H4 (cell line): ENCODE measurements around the gene ERC2. TPM values are rescaled to one million over a fixed set of nuclear protein-coding genes. Genes with fewer than 3 reads are reported as not detected.

ENCODE experiments used
- DNase-seq: peaks from one replicate; pipeline ENCODE4 v3.0.0-alpha.2; 2015; ENCODE audit warnings: low spot score
- total RNA-seq: library from RNA; depleted of rRNA; stranded (reverse); fragments of >200 nt; shearing (Covaris generic); gene quantifications from 2 replicates; pipeline ENCODE4 v1.2.3, GENCODE V29; 2014

The ERC2 gene
- total RNA-seq, 1 experiment from 2014 or later: 1.6 TPM

- DNase-seq: no peak
Measured at GRCh38 chr3:56123487-56123886, 344.8 kb downstream of the ERC2 start.

- DNase-seq: no peak
Measured at GRCh38 chr3:56122911-56123310, 345.4 kb downstream of the ERC2 start.

- DNase-seq: no peak
Measured at GRCh38 chr3:56121716-56122115, 346.6 kb downstream of the ERC2 start.

- DNase-seq: no peak
Measured at GRCh38 chr3:56119575-56120349, 348.5 kb downstream of the ERC2 start.

- no peak for DNase-seq
Measured at GRCh38 chr3:56118968-56119367, 349.3 kb downstream of the ERC2 start.

GRCh38 chr3:56115698-56116097 lies 352.6 kb downstream of the ERC2 start:
- no peak for DNase-seq

GRCh38 chr3:56115199-56115598 lies 353.1 kb downstream of the ERC2 start:
- DNase-seq: no peak

- no peak for DNase-seq
Measured at GRCh38 chr3:56113908-56114307, 354.4 kb downstream of the ERC2 start.

GRCh38 chr3:56113231-56113630 lies 355.0 kb downstream of the ERC2 start:
- no peak for DNase-seq

- DNase-seq: no peak
Measured at GRCh38 chr3:56111606-56112304, 356.5 kb downstream of the ERC2 start.

- DNase-seq: no peak
Measured at GRCh38 chr3:56110886-56111285, 357.4 kb downstream of the ERC2 start.

GRCh38 chr3:56107157-56107556 lies 361.1 kb downstream of the ERC2 start:
- no peak for DNase-seq

GRCh38 chr3:56102032-56102431 lies 366.2 kb downstream of the ERC2 start:
- no peak for DNase-seq

GRCh38 chr3:56101576-56101975 lies 366.7 kb downstream of the ERC2 start:
- DNase-seq: no peak

- no peak for DNase-seq
Measured at GRCh38 chr3:56096999-56097398, 371.3 kb downstream of the ERC2 start.

- DNase-seq: no peak
Measured at GRCh38 chr3:56094170-56094569, 374.1 kb downstream of the ERC2 start.

GRCh38 chr3:56089739-56090138 lies 378.5 kb downstream of the ERC2 start:
- DNase-seq: no peak

- no peak for DNase-seq
Measured at GRCh38 chr3:56087451-56088053, 380.7 kb downstream of the ERC2 start.

GRCh38 chr3:56086355-56086754 lies 381.9 kb downstream of the ERC2 start:
- peak; percentile 15 for DNase-seq

- no peak for DNase-seq
Measured at GRCh38 chr3:56081246-56081645, 387.0 kb downstream of the ERC2 start.

- DNase-seq: no peak
Measured at GRCh38 chr3:56076746-56077145, 391.5 kb downstream of the ERC2 start.

GRCh38 chr3:56075089-56075488 lies 393.2 kb downstream of the ERC2 start:
- no peak for DNase-seq

GRCh38 chr3:56069766-56070165 lies 398.5 kb downstream of the ERC2 start:
- no peak for DNase-seq
